ENCODE data around the gene RABEPK. TPM values are rescaled to one million over a fixed set of nuclear protein-coding genes. Genes with fewer than 3 reads are reported as not detected.

RABEPK gene
- total and polyA plus RNA-seq, 2 of the 4 experiments (the other 2 are of a cell fraction): 43.9 to 59.7 TPM

DNA sequence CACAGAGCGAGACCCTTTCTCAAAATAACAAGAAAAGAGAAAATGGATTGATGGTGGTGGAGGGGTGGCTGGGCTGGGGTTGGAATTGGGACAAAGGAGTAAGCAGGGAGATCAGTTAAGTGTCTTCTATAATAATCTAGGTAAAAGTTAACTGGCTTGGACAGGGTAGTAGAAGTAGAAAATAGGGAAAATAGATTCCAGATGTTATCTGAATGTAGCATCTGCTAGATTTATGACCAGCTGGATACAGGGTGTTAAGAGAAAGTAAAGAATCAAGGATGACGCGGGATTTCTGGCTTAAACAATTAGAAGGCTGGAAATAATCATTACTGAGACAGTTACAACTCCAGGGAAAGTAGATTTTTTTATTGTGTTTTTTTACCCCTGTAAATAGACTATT, 23.7 kb upstream of the RABEPK start:
- Histone ChIP-seq H3K4ac (ENCODE audit: low read depth, low read length) (no peak overlapping the region), H3K9me3 (ENCODE audit: control insufficient read depth, insufficient read depth, low read length) (no peaks in the 10 kb centered on the region), H3K18ac (ENCODE audit: low read depth, low read length) (no peak overlapping the region), H3K79me1 (ENCODE audit: low read depth in 1 of 2, low read length in 2 of 2) (peaks cover 36 to 74% of the 10 kb centered on the region in 2 experiments), H3K9ac (ENCODE audit: low read depth, low read length) (no peak overlapping the region), H3K4me1 (ENCODE audit: control insufficient read depth, insufficient read depth, low read length) (peaks cover 6% of the 10 kb centered on the region), H3K27ac (ENCODE audit: insufficient read depth, low read length) (no peak overlapping the region; the same call in 1 of the 2 replicates), H2BK15ac (ENCODE audit: low read depth, low read length) (no peak overlapping the region), H2AK9ac (replicated peaks; ENCODE audit: low read depth, low read length, poor library complexity) (no peak overlapping the region), H3K56ac (ENCODE audit: extremely low read depth, insufficient read depth, low read length) (no peak overlapping the region), H3K23ac (ENCODE audit: low read depth, low read length) (no peak overlapping the region), H2BK20ac (ENCODE audit: low read depth, low read length) (no peak overlapping the region), H2BK5ac (ENCODE audit: low read depth, low read length, poor library complexity, severe bottlenecking) (no peak overlapping the region), H4K5ac (ENCODE audit: low read depth, low read length) (no peak overlapping the region), H4K91ac (ENCODE audit: insufficient read depth, low read depth, low read length) (no peak overlapping the region), H3K9me1 (ENCODE audit: insufficient read depth, low read length) (peaks cover 8% of the 10 kb centered on the region), H4K8ac (ENCODE audit: low read depth in 2 of 2, low read length in 2 of 2) (no peak overlapping the region), H2AFZ (replicated peaks; ENCODE audit: low read length, poor library complexity) (no peak overlapping the region), H3K4me2 (ENCODE audit: low read depth, low read length) (no peak overlapping the region), H3K27me3 (ENCODE audit: control insufficient read depth, insufficient read depth, low read length) (no peaks in the 10 kb centered on the region), H3K36me3 (ENCODE audit: control insufficient read depth, insufficient read depth, low read length) (peaks cover 2% of the 10 kb centered on the region; the same call in 1 of the 2 replicates), H2AK5ac (ENCODE audit: low read depth, low read length) (no peak overlapping the region), H2BK120ac (ENCODE audit: low read depth, low read length) (no peak overlapping the region), H3K14ac (replicated peaks; ENCODE audit: low read depth, low read length) (no peak overlapping the region), H3K4me3 (ENCODE audit: insufficient read depth, low read depth, low read length) (no peak overlapping the region), H4K20me1 (ENCODE audit: insufficient read depth, low read length) (peaks cover 42% of the 10 kb centered on the region)
- DNase-seq: no peak
- intact Hi-C loops (cut with micrococcal nuclease): no loop called here
- ChIA-PET CTCF (no interaction called here), POLR2A (ENCODE audit: unreplicated experiment) (no interaction called here)
- dilution Hi-C loops (cut with HindIII; ENCODE audit: low sequenced_read_pairs, unreplicated experiment): no loop called here
- TF ChIP-seq SMC3 (IDR thresholded peaks at IDR 0.05; ENCODE audit: low read depth, low read length) (no peak), RCOR1 (IDR thresholded peaks at IDR 0.05; ENCODE audit: insufficient replicate concordance, low read length) (no peak), CEBPB (IDR thresholded peaks at IDR 0.05; ENCODE audit: low read depth, low read length) (no peak), FOS (IDR thresholded peaks at IDR 0.05; ENCODE audit: low read depth, low read length) (no peak), POLR2A (IDR thresholded peaks at IDR 0.05; ENCODE audit: low read depth, low read length) (no peak), MAZ (IDR thresholded peaks at IDR 0.05; ENCODE audit: borderline replicate concordance, low read depth, low read length) (no peak), RFX5 (IDR thresholded peaks at IDR 0.05; ENCODE audit: low read depth, low read length) (no peak), NFE2L2 (IDR thresholded peaks at IDR 0.05; ENCODE audit: low read depth, low read length) (no peak), MAFK (IDR thresholded peaks at IDR 0.05; ENCODE audit: low read depth, low read length) (no peak), CHD1 (IDR thresholded peaks at IDR 0.05; ENCODE audit: low read depth, low read length) (no peak), BHLHE40 (IDR thresholded peaks at IDR 0.05; ENCODE audit: low read depth, low read length) (no peak), MXI1 (IDR thresholded peaks at IDR 0.05; ENCODE audit: borderline replicate concordance, low read depth, low read length) (no peak), RAD21 (IDR thresholded peaks at IDR 0.05; ENCODE audit: low read length) (no peak)
- TF ChIP-seq, protein P1, sequence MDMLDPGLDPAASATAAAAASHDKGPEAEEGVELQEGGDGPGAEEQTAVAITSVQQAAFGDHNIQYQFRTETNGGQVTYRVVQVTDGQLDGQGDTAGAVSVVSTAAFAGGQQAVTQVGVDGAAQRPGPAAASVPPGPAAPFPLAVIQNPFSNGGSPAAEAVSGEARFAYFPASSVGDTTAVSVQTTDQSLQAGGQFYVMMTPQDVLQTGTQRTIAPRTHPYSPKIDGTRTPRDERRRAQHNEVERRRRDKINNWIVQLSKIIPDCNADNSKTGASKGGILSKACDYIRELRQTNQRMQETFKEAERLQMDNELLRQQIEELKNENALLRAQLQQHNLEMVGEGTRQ (IDR thresholded peaks at IDR 0.05; ENCODE audit: low read depth, low read length): no peak
- TF ChIP-seq, protein P2, sequence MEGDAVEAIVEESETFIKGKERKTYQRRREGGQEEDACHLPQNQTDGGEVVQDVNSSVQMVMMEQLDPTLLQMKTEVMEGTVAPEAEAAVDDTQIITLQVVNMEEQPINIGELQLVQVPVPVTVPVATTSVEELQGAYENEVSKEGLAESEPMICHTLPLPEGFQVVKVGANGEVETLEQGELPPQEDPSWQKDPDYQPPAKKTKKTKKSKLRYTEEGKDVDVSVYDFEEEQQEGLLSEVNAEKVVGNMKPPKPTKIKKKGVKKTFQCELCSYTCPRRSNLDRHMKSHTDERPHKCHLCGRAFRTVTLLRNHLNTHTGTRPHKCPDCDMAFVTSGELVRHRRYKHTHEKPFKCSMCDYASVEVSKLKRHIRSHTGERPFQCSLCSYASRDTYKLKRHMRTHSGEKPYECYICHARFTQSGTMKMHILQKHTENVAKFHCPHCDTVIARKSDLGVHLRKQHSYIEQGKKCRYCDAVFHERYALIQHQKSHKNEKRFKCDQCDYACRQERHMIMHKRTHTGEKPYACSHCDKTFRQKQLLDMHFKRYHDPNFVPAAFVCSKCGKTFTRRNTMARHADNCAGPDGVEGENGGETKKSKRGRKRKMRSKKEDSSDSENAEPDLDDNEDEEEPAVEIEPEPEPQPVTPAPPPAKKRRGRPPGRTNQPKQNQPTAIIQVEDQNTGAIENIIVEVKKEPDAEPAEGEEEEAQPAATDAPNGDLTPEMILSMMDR (conservative IDR thresholded peaks at IDR 0.05; ENCODE audit: low read depth, low read length): no peak
- TF ChIP-seq, protein P3, sequence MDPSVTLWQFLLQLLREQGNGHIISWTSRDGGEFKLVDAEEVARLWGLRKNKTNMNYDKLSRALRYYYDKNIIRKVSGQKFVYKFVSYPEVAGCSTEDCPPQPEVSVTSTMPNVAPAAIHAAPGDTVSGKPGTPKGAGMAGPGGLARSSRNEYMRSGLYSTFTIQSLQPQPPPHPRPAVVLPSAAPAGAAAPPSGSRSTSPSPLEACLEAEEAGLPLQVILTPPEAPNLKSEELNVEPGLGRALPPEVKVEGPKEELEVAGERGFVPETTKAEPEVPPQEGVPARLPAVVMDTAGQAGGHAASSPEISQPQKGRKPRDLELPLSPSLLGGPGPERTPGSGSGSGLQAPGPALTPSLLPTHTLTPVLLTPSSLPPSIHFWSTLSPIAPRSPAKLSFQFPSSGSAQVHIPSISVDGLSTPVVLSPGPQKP (IDR thresholded peaks at IDR 0.05; ENCODE audit: borderline replicate concordance, low read depth, low read length): no peak
- WGBS, 2 experiments (ENCODE audit: extremely low coverage in 2 of 2, insufficient read length in 1 of 2): no CpG with 5 or more reads among the region's 3 CpGs
- in situ Hi-C loops (cut with MboI; ENCODE audit: low sequenced_read_pairs): no loop called here
- no peak for ATAC-seq (ENCODE audit: low read depth)
- BruUV-seq (replicated peaks): no TSS peak
